NCI-H2196 treated with DMSO at 0.1 percent for 48 hours (cell line): ENCODE results near the gene DYRK1B.
A peak's percentile ranks its signal among the peaks of the same experiment; 100 is the strongest.
"Not testable (repeated sequence)": the region's sequence is repeated elsewhere in the genome, so short reads cannot be mapped to it uniquely, and the experiment has no call there.

Experiments used
- DNase-seq: peaks from one replicate; lab custom pipeline; 2025; ENCODE audit not compliant: unreplicated experiment; lab: John Stamatoyannopoulos, UW

Gene DYRK1B

DNA sequence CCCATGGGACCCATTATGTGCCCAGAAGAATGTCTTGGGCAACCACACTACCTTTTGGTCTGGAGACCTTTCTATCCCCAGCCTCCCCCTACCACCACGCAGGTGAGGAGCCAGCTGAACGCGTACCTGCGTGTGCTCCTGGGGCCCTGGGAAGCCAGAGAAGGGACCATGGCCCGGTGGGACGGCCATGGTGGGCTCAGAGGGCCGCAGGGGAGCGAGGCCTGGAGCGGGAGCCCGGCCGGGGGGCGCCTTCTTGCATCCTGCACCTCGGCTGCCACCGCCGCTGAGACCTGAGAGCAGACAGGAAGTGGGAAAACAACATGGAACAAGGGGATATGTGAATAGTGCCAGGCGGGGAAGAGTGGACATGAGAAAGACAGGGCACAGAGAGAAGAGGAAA is 2.3 kb downstream of the DYRK1B start:
- DNase-seq = no peak

- no peak for DNase-seq
Measured at GRCh38 chr19:39830847-39831246, 3.1 kb downstream of the DYRK1B start.

- DNase-seq = no peak
Measured at GRCh38 chr19:39830406-39830805, 3.6 kb downstream of the DYRK1B start.

GRCh38 chr19:39829702-39830275 is 4.2 kb downstream of the DYRK1B start:
- no peak for DNase-seq

DNA sequence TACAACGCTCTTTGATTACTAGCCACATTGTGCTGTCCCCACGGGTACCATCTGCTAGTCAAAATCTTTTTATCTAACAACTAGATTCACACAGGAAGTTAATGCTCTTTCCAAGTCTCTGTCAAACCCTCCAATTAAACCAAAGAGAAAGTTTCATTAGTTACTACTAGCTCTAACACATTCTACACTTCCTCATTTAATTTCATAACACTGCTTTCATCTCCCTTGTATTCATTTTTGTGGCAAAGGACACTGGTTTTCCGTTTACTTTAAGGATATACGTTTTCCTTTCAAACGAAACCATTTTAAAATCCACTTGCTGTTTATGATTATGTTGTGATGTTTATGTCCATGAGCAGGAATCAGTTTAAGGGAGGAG is 5.3 kb downstream of the DYRK1B start:
- DNase-seq = no peak

DNA sequence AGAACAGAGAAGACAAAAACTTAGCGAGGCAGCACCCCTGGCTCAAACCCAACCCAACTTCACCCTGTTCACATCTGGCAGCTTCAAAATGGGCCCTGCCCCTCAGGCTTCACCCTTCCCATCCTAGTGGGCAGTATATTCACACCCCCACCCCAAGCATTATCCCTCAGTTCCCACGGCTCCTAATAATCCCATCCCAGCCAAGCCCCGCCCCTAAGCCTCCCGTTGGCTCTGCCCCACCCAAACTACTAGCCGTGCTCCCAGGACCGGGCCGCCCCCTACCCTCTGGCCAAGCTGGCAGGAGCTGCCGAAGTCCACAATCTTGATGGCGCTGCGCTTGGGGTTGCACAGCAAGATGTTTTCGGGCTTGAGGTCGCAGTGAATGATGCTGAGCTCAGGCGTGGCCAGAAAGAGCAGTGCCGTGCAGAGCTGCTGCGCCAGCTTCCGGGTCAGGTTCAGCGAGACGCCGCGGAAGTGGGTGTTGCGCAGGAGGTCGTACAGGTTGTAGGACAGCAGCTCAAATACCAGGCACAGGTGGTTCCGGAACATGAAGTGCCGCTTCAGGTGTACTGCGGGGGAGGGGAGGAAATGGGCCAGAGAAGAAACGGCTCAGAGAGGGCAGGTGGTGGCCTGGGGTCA is 5.8 kb downstream of the DYRK1B start:
- peak; percentile 91 for DNase-seq

- DNase-seq = no peak
Measured at GRCh38 chr19:39827216-39827615, 6.7 kb downstream of the DYRK1B start.

DNA sequence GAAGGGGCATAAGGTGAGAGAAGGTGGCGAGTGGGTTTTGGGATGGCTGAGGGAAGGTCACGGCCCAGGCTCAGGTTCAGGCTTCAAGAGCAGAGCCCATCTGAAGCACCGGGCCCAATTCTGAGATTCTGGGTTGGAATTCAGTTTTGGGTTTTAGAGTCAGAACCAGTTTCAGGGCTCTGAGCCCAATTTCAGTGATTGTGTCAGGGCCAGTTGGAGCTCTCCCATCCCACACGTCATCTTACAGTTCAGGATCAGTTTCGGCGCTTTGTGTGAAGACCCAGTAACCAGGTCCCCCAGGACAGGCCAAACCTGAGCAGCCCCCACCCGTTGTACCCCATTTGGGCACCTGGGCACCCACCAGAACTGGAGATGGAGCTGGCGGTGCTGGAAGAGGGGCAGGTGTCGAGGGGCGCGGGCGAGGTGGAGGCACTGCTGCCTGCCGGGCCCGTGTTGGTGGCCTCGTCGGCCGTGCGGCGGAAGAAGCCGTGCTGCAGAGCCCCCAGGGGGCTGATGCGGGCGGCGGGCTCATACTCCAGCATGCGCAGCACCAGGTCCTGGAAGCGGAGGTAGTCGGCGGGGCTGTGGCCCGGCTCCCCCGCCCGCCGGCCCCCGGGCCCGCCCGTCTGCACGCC is 7.5 kb downstream of the DYRK1B start:
- no peak for DNase-seq

DNA sequence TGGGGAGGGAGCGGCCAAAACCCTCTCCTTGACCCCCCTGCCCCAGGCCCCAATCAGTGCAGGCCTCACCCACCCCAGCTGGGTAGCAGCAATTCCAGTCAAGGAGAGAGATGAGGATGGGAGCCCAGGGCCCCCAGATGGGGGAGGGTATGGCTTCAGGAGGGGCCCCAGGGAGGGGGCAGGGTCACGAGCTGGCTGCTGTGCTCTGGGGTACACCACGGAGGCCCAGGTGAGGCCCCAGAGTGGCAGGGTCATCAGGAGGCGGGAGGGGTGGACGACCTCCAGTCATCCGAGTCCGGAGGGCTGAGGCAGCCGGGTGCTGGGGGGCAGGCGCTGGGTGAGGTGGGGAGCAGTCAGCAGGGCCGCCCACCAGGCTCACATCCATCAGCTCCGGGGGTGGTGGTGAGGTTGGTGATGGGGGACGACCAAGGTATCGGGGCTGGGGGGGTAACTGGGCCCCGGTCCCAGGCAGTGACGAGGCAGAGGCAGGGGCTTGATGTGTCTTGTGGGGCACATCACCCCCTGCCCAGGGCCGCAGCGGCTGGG is 8.4 kb downstream of the DYRK1B start:
- DNase-seq = no peak

GRCh38 chr19:39825093-39825463 is 8.9 kb downstream of the DYRK1B start:
- no peak for DNase-seq

- peak; percentile 98 for DNase-seq
Measured at GRCh38 chr19:39824143-39825092, 9.5 kb downstream of the DYRK1B start.

DNA sequence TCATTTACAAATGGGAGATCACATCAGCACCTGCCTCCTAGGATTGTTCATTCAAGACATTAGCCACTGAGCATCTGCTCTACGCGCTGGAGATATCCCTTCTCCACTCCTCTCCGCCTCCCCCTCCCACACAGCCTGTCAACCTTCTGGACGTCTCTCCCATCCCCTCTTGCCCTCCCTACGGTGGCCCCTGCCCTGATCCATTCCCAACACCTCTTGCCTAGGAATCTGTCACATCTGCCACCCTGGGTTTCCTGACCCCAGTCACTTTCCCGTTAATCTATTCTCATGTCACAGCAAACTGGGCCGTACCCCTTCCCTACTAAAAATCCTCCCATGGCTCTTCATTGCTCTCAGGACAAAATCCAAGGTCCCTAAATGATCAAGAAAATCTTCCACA is 10.3 kb downstream of the DYRK1B start:
- DNase-seq = no peak

GRCh38 chr19:39820696-39821095 is 13.3 kb downstream of the DYRK1B start:
- DNase-seq = no peak

GRCh38 chr19:39819786-39820185 is 14.2 kb downstream of the DYRK1B start:
- no peak for DNase-seq

DNA sequence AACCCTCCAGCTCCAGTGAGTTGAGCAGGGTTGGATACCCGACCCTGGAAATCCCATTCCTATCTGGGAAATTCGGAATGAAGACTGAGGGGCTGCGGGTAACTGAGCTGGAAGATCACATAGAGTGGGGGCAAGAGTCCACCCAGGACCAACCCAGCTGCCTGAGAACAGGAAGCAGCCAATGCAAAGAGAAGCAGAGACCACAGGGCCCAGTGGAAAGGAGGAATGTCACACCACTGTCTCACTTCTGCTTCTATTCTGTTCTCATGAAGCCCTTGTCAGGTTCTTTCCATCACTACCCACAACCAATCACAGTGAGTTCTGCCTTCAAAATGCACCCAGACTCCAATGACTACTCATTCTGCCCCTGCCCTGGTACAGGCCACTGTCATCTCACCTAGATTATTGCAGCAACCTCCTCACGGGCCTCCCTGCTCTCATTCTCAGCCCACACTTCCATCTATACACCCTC is 15.3 kb downstream of the DYRK1B start:
- DNase-seq = no peak

DNA sequence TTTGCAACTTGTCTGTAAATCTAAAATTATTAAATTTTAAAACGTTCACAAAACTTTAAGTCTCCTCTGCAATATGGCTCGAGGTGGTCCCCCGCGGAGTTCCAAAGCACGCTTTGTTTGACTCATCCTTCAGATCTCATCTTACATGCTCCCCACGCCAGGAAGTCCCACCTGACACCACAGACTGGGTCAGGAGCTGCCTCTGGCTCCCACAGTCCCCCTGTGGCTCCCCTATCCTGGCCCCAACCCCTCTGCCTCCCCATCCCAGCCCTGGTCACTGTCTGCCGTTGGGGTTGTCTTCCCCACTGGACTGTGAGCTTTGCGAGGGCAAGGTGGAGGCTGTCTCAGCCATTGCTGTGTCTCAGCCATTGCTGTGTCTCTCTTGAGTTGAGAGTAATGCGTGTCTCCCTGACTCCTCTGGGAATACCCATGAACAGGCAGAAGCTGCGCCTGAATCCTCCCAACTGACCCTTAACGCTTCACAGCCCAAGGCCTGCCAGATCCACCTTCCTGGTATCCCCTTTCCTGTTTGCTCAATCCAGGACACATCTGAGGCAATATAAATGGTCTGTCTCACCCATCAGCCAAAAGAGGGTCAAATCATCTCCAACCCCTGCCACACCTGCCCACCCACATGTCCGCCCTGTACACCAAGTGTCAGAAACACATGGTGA is 15.9 kb downstream of the DYRK1B start:
- DNase-seq = no peak

GRCh38 chr19:39816287-39817048 is 17.5 kb downstream of the DYRK1B start:
- DNase-seq = no peak

GRCh38 chr19:39814595-39814994 is 19.4 kb downstream of the DYRK1B start:
- no peak for DNase-seq

GRCh38 chr19:39814111-39814510 is 19.9 kb downstream of the DYRK1B start:
- not testable (repeated sequence) for DNase-seq
